ENCODE results near the gene TBC1D13.

TBC1D13 gene

DNA sequence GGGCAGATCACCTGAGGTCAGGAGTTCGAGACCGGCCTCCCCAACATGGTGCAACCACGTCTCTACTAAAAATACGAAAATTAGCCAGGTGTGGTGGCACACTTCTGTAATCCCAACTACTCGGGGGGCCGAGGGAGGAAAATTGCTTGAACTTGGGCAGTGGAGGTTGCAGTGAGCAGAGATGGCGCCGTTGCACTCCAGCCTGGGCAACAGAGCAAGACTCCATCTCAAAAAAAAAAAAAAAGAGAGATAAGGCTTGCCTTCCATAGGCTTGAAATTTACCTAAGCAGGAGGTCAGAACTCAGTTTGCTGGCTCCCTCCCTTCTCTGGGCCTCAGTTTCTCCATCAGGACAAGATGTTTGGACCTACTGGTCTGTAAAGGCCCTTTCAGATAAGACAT is 41.2 kb downstream of the TBC1D13 start:
- H3K4me3 ChIP-seq (ENCODE audit: low read depth, low read length), result no peak overlapping the region

DNA sequence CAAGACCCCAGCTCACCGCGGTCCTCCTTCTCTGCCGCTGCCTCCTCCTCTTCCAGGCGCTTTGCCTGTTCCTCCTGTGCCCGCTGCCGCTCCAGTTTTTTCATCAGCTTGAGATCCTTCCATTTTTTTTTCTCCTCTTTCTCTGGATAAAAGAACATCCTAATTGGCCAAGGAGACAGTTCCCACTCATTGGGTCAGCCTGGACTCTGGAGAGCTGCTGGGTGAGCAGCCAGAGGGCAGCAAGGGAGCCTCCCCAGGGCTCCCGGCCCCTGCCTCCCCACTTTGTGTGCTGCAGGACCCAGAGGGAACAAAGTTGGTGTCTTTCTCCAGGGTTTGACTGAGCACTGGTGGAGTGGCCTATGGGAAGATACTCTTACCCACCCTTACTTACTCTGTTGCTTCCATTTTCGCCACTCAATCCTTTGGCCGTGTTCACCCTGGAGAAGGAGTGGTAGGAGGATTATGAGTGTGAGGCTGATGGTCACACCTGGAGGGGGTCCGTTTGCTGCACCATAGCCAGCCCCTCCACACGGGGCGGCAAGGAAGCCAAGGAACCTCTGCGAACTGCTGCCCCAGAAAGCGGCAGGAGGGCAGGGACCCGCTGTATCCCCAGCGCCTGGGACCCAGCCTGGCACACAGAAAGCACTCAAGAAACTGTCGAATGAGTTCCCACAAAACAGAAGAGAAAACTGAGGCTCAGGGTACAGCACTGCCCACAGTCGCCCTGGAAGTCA is 41.8 kb downstream of the TBC1D13 start:
- H3K4me3 ChIP-seq (ENCODE audit: low read depth, low read length), result peak overlapping the region; percentile 99
- TF ChIP-seq, protein P1, sequence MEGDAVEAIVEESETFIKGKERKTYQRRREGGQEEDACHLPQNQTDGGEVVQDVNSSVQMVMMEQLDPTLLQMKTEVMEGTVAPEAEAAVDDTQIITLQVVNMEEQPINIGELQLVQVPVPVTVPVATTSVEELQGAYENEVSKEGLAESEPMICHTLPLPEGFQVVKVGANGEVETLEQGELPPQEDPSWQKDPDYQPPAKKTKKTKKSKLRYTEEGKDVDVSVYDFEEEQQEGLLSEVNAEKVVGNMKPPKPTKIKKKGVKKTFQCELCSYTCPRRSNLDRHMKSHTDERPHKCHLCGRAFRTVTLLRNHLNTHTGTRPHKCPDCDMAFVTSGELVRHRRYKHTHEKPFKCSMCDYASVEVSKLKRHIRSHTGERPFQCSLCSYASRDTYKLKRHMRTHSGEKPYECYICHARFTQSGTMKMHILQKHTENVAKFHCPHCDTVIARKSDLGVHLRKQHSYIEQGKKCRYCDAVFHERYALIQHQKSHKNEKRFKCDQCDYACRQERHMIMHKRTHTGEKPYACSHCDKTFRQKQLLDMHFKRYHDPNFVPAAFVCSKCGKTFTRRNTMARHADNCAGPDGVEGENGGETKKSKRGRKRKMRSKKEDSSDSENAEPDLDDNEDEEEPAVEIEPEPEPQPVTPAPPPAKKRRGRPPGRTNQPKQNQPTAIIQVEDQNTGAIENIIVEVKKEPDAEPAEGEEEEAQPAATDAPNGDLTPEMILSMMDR (IDR thresholded peaks at IDR 0.05; ENCODE audit: borderline replicate concordance, insufficient read depth, low read depth, low read length), result no peak

More for the DNA sequence above, 41.2 kb downstream of the TBC1D13 start:
- TF ChIP-seq, protein P1 (IDR thresholded peaks at IDR 0.05; ENCODE audit: borderline replicate concordance, insufficient read depth, low read depth, low read length), result no peak

DNA sequence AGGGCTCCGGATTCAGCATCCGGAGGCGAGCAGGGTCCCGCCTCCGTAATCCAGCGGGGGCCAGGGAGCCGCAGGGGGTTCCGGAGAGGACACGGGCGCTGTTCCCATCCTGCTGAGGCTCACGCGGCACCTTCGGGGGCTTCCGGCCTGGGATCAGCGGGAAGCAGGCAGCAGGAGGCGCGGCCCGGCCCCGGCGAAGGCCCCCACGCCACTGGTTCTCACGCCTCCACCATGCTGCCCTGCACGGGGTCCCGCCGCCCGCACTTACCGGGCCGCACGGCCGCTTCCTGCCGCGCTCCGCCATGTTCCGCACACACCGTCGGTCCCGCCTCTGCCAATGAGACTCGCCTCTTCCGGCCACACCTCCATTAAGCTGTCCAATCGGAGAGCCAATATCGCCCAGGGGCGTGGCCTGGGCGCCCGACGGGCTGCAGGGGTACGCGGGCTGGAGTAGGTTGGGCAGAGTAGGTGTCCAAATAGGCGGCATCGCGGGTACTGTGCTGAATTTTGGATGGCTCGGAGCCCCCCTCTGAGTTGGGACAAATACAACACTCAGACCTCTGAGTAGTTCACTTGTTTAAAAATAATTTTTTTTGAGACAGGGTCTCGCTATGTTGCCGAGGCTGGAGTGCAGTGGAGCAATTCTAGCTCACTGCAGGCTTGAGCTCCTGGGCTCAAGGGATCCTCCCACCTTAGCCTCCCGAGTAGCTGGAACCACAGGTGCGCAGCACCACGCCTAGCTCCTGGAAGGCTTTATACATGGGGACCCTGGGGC is 42.6 kb downstream of the TBC1D13 start, which contains the start of gene SPOUT1:
TSS of gene SPOUT1 (minus strand) at position 318 of the 775 bp plus-strand sequence. CDS start at position 304, 14 bp downstream.
- peak within 1 kb of the TSS; percentile 99 for H3K4me3 ChIP-seq (ENCODE audit: low read depth, low read length)
- TF ChIP-seq, protein P1 (IDR thresholded peaks at IDR 0.05; ENCODE audit: borderline replicate concordance, insufficient read depth, low read depth, low read length), result no peak

DNA sequence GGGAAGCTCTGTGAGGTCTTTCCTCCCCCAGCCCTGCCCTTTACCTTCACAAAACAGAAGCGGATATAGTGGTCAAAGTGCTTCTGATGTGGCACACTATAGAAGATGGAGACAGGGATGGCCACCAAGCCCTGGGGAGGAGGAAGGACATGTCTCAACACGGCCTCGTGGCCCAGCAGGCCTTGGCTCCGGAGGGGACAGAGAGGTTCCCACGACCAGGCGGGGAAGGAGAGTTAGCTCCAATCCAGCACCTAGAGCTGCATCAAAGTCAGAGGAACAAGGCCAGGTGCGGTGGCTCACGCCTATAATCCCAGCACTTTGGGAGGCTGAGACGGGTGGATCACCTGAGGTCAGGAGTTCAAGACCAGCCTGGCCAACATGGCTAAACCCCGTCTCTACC is 46.6 kb downstream of the TBC1D13 start:
- H3K4me3 ChIP-seq (ENCODE audit: low read depth, low read length), result no peak overlapping the region

DNA sequence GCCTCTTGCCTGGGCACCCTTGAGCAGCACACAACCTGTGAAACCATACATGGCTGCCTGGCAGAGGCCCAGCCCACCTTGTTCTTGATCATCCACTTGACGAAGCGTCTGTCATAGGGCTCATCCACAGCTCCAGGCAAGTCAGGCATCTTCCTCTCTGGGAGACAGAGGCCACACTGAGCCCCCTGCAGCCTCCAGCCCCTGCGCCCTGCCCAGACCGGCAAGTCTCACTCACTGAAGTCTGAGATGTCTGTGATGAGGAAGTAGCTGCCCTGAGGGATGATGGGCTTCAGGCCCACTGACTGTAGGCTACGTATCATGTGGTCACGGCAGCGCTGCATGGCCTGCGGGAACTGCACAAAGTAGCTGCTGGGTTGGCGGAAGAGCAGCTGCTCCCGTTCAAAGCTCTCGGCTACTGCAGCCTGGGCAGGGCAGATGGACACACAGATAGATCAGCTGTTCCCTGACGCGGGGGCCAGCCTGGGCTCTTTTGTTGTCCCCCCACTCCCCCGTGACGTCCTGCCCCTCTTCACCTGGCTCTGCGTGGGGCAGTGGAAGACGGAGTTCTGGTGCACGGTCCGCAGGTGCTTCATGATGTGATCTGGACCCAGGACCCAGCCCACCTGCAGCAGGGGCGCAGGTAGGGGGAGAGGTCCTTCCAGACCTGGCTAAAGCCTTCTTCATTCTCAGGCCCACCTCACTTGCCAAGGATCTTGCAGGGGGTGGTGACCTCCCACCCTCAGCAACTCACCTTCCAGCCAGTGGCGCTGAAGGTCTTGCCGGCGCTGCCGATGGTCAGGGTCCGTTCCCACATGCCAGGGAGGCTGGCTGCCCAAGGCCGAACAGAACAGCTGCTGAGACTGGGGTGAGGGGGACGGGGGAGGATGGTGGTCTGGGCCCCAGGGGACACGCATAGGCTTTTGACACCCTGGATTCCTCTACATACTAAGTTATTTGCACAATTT is 48.5 kb downstream of the TBC1D13 start:
- TF ChIP-seq, protein P1 (IDR thresholded peaks at IDR 0.05; ENCODE audit: borderline replicate concordance, insufficient read depth, low read depth, low read length), result no peak
- no peak overlapping the region for H3K4me3 ChIP-seq (ENCODE audit: low read depth, low read length)

More for the DNA sequence above, 46.6 kb downstream of the TBC1D13 start:
- TF ChIP-seq, protein P1 (IDR thresholded peaks at IDR 0.05; ENCODE audit: borderline replicate concordance, insufficient read depth, low read depth, low read length), result no peak

DNA sequence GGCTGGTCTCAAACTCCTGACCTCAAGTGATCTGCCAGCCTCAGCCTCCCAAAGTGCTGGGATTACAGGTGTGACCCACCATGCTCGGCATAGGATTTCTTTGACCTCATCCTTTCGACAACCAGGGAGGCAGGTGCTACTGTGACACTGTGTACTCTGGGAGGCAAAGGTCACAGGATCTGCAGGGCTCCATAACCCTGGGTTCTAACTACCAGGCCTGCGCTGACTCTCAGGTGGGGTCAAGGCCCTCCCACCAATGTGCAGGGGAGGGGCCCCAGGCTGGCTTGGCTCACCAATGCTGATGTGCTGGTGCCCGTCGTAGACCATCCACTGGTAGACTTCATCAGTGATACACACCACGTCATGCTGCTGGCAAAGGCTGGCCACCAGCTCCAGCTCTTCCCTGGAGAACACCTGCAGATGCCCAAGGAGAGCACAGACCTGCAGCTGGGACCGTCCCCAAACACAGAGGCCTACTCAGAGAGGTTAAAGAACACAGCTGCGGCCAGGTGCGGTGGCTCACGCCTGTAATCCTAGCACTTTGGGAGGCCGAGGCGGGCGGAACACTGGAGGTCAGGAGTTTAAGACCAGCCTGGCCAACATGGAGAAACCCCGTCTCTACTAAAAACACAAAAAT is 49.6 kb downstream of the TBC1D13 start:
- H3K4me3 ChIP-seq (ENCODE audit: low read depth, low read length), result no peak overlapping the region
- TF ChIP-seq, protein P1 (IDR thresholded peaks at IDR 0.05; ENCODE audit: borderline replicate concordance, insufficient read depth, low read depth, low read length), result no peak

All from GM12875 (cell line).